HUDEP-2 (cell line): ENCODE results near the gene ZFYVE28.

Experiments used
- DNase-seq, 76 experiments: peaks; one replicate each; lab custom pipeline; 2025; ENCODE audit not compliant: unreplicated experiment in 76 of 76; lab: John Stamatoyannopoulos, UW

ZFYVE28 gene

DNA sequence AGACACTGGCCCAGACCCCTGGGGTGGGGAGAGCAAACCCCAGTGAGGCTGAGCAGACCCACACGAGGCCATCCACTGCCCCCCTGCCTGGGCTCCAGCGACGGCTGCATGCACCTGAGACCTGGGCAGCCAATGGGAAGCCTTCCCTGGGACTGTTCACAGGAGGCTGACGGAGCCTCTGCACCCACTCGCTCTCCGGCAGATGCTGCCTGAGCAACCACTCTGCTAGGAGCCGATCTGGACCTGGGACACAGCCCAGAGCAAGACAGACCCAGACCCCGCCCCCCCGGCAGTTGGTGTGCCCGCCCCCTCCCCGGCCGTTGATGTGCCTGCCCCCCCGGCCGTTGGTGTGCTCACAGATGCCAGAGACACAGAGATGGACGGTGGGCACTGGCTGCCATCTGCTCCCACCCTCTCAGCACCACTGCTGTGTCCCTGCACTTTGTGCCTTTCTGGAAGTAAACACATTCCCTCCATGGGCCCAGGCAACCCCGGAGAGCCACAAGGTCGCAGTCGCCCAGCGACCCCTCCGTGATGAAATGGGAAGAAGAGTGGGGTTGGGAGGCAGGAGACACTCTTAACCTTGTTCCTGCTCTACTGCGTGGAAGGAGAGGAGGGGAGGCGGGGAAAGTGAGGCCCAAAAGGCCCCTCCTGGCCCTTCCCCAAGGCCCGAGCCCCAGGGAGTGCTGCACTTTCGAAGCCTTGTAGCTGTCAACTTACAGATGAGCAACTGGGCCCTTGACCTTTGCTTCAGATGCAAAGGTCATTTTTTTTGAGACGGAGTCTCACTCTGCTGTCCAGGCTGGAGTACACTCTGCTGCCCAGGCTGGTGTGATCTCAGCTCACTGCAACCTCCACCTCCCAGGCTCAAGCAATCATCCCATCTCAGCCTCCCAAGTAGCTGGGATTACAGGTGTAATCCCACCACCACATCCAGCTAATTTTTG, 62.0 kb downstream of the ZFYVE28 start:
- no peak for DNase-seq

GRCh38 chr4:2354760-2355159, 63.7 kb downstream of the ZFYVE28 start:
- no peak for DNase-seq

GRCh38 chr4:2354118-2354517, 64.3 kb downstream of the ZFYVE28 start:
- no peak for DNase-seq

DNA sequence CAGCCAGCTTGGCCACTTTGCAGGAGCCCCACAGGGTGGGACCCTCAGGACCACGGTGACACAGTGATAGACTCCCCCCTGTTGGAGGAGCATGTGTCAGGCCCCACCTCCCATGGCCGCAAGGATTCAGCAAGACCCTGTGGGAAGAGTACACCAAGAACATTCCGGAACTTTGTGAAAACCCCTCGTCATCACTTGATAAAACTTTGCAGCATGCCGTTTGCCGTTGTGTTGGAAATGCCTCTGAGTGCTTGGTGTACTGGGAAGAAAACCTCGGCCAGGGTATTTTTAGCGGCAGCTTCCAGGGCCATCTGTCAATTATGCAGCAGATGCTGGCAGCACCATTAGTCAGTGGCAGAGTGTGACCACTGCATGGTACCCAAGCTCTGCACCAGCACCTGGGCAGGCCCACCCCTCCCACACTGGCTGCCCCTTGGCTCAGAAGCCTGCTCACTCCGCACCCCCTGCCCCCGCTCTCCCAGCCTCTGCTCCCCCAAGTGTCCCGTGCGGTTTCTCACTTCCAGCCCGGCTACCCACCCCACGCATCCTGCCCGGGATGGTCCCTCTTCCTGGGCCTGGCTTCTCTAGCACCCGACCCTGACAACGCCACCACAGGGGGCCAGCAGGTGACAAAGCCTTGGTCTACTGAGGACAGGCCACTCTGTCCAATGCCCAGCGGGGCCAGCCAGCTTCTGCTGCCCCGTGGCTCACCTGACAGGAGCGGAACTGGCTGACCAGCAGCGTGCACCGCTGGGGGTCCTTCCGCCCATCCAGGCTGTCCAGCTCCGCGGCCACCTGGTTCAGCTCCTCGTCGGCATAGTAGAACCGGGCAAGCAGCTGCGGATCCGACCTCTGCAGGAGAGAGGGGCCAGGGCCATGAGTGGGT, 65.0 kb downstream of the ZFYVE28 start:
- DNase-seq = no peak

- no peak for DNase-seq
Observed at GRCh38 chr4:2352729-2353221, 65.7 kb downstream of the ZFYVE28 start.

DNA sequence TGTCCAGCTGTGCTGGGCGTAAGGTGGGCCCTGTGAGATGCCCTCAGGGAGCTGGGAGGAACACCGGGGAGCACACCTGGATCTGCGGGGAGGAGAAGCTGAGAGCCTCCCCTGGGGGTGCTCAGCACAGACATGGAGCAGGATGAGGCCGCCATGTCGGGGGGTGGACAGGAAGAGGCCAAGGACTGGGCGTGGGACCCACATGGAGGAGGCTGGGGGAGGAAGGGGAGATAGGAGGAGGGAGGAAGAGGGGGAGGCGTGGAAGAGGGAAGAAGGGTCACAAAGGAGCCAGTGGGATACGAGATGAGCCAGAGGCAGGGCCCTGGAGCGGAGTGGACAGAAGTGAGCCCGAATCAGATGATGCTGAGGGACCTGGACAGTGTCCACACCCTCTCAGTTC, 66.3 kb downstream of the ZFYVE28 start:
- no peak for DNase-seq

DNA sequence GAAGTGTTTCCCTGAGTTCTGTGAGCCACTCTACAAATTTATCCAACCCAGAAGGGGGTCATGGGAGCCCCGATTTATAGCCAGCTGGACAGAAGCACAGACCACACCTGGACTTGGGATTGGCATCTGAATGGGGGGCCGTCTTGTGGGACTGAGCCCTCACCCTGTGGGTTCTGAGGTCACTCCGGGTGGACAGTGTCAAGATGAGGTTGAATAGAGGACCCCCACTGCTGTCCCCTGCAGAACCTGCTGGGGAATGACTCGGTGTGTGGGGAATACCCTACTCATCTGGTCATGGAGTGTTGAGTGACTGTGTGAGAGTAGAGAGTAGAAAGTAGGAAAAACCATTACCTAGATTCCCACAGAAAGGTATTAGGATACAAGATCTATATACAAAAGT, 67.5 kb downstream of the ZFYVE28 start:
- no peak for DNase-seq

DNA sequence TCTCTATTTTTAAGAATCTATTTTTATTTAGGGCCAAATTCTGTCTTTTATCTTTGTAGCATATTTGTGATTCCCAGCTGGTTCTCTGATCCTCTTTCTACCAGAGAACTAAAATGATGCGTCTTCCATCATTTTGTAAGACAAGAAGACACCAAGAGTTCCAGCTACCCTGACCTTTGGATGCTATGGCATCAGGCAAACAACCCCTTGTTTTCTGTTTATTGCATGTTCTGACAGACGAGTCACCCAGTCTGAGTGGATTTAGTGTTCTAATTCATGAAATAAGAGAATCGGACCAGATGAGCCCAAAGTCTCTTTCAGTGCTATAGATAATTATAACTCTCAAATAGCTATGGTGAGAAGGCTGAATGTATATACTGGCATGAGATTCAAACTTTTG, 69.7 kb downstream of the ZFYVE28 start:
- DNase-seq = no peak

DNA sequence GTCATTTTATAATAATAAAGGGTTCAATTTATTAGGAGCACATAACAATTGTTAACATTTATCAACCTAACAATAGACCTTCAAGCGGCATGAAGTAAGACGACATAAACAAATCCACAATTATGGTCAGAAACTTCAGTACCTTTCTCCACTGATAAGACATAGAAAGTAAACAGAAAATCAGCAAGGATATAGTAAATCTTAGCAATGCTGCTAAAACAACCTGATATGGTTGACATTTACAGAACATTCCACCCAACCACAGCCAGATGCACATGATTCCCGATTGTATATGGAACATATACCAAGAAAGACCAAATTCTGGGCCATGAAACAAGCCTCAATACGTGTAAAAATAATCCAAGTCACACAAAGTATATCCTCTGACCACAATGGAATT, 71.3 kb downstream of the ZFYVE28 start:
- DNase-seq = no peak

DNA sequence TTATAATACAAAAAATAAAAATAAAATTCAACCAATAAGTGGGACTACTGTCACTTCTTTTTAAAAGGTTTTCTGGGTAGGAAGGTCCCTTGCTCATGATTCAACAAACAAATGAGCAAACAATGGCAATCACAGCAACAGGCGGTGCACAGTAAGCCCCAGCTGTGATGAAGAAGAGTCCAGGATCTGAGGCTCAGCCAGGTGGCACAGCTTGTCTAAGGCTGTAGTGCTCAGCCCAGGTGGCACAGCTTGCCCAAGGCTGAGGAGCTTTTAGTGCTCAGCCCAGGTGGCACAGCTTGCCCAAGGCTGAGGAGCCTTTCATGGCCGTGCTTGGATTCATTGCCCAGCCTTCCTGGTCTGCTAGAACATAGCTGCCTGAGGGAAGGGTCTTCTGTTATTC, 75.0 kb downstream of the ZFYVE28 start:
- no peak for DNase-seq

DNA sequence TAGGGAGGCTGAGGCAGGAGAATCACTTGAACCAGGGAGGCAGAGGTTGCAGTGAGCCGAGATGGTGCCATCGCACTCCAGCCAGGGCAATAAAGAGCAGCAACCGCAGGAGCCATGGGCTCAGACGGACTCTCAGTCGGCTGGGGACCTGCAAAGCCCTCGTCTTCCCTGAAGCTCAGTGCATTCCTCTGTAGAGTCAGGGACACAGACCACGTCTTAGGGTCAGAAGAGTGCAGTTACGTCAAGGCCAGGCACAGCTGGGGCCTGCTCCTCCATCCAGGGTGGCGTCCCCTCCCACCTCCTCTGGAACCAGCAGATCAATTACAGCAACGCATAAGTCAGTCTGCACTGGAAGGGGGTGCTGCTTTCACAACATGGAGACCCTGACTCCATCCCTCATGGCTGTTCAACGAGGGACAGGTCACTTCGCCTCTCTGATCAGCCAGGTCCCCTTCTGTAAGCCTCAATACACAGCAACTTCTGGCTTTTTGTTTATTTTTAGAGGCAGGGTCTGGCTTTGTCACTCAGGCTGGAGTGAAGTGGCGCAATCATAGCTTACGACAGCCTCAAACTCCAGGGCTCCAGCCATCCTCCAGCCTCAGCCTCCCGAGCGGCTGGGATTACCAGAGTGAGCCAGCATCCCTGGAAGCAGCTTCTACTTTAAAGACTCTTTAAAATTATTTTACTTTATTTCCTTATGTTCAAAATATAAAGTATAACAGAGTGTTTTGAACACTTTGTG, 76.4 kb downstream of the ZFYVE28 start:
- DNase-seq = no peak

- no peak for DNase-seq
Observed at GRCh38 chr4:2341261-2341841, 77.1 kb downstream of the ZFYVE28 start.

- DNase-seq = no peak
Observed at GRCh38 chr4:2340272-2341061, 78.0 kb downstream of the ZFYVE28 start.

DNA sequence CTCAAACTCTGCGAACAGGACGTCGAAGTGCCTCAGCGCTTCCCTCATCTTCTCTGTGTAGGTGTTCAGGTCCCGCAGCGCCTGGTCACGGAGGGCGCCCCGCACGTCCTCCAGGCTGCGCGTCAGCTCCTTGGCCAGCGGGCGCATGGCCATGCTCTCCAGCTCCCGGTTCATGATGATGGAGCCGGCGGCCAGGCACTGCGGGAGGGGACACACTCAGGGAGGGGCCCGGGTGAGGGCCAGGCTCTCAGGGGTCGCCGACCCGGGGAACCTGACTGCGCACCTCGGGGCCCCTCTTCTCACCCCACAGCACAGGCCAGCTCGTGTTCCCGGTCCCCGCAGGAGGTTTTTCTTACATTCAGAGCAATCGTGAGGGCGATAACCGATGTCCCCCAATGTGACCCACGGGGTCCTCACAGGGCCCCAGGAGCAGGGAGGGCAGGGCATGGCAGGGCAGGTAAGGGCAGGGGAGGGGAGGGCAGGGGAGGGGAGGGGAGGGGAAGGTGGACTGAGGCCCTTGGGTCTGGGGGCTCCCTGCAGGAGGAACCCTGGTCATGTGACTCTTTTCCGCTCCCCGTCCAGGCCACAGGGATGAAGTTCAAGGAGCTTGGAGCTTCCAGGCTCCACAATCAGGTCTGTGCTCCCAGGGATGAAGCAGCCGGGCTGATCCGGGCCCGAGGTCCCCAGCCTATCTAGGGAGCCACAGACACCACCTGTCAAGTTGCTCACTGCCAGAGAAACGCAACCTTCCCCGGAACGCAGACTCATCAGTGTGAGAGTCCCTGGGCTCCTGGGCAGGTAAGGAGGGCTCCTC, 78.8 kb downstream of the ZFYVE28 start:
- no peak for DNase-seq

GRCh38 chr4:2338754-2339457, 79.5 kb downstream of the ZFYVE28 start:
- no peak for DNase-seq

DNA sequence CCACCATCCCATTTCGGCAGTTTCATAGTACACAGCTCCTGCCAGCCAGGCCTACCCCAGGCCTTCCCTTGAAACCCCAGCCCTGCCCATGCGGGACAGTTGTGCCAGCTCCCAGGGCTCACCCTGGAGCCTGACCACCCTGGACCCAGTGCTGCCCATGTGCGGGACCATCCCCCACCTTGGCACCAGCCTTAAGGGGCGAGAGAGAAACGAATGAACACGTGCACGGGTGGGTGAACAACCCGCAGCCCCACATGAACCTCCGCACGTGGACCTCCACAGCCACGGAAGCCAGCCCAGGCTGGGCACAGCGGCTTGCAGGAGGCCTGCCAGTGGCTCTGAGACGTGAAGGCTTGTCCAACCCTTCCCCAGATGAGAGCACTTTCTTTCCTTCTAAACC, 80.5 kb downstream of the ZFYVE28 start:
- DNase-seq = no peak

DNA sequence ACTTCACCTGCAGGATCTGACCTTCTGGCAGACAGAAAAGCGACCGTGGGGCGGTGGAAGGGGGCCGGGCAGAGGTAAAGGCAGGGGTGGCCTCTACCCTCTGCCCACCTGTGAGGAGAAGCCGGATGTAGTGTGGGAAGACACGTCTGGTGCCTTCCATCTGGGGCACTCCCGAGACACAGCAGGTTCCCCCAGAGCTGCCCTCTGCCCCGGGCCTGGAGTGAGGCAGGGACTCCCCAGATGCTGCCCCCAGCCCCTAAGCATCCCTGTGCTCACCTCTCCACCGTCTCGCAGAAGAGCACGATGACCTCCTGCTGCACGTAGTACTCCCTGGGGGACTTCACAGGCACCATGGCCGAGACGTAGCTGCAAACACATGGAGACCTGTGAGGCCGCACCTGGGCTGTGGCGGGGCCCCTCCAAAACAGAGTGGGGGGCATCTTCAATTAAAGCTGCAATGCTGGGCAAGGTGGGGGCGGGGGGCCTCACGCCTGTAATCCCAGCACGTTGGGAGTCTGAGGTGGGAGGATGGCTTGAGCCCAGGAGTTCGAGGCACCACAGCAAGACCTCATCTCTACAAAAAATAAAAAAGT, 81.2 kb downstream of the ZFYVE28 start:
- no peak for DNase-seq

- no peak for DNase-seq
Observed at GRCh38 chr4:2336659-2337058, 81.8 kb downstream of the ZFYVE28 start.
